ENCODE results near the gene RUFY1.

- no peak for TF ChIP-seq CTCF (IDR thresholded peaks at IDR 0.05; ENCODE audit: poor library complexity, severe bottlenecking)
- no peak for TF ChIP-seq TAF1 (IDR thresholded peaks at IDR 0.05; ENCODE audit: low read depth)
- no peak for TF ChIP-seq EP300 (conservative IDR thresholded peaks at IDR 0.05; ENCODE audit: poor library complexity, severe bottlenecking)
- TF ChIP-seq EZH2 (IDR thresholded peaks at IDR 0.05; ENCODE audit: borderline replicate concordance, insufficient read depth, low read length, poor library complexity, severe bottlenecking), result no peak
- TF ChIP-seq POLR2AphosphoS5 (IDR thresholded peaks at IDR 0.05), result no peak
- TF ChIP-seq MXI1 (conservative IDR thresholded peaks at IDR 0.05; ENCODE audit: poor library complexity, severe bottlenecking), result no peak
- no peak for TF ChIP-seq REST (IDR thresholded peaks at IDR 0.05; ENCODE audit: borderline replicate concordance)
- TF ChIP-seq SMC3 (conservative IDR thresholded peaks at IDR 0.05; ENCODE audit: poor library complexity), result no peak
These were observed 20.0 kb upstream of the RUFY1 start for GRCh38 chr5:179530069-179530998.

Measured in neural cell (in vitro differentiated cells).